HepG2 (cell line): ENCODE measurements around the gene CA9. TPM values are rescaled to one million over a fixed set of nuclear protein-coding genes. Genes with fewer than 3 reads are reported as not detected.
A peak's percentile ranks its signal among the peaks of the same experiment; 100 is the strongest.

ENCODE experiments used
- CEBPB ChIP-seq: IDR thresholded peaks from 2 replicates; pipeline ENCODE4 v1.6.1; 2011; ENCODE audit warnings: low read depth, low read length, improper control_type of control experiment, borderline replicate concordance
- HMG20A ChIP-seq: IDR thresholded peaks from 2 replicates; pipeline ENCODE4 v1.6.1; 2016; ENCODE audit warnings: borderline replicate concordance
- HNRNPLL ChIP-seq: fragments of 200-400 bp; formaldehyde crosslinking; IDR thresholded peaks from 2 replicates; pipeline ENCODE4 v1.6.1; 2017; ENCODE audit warnings: mild to moderate bottlenecking, low read depth, low read length; ENCODE audit not compliant: poor library complexity, severe bottlenecking
- MED1 ChIP-seq: sonication (generic); formaldehyde crosslinking; IDR thresholded peaks from 2 replicates; pipeline ENCODE4 v1.4.0; 2020; ENCODE audit warnings: missing genetic modification reagents
- NCOR1 ChIP-seq: fragments of 200-600 bp; sonication (generic); IDR thresholded peaks from 2 replicates; pipeline ENCODE4 v1.7.0; 2017; ENCODE audit warnings: antibody characterized with exemption, low read length, borderline replicate concordance
- NFRKB ChIP-seq: fragments of 450-650 bp; IDR thresholded peaks from 2 replicates; pipeline ENCODE4 v1.6.1; 2017
- PRMT3 ChIP-seq: sonication (generic); formaldehyde crosslinking; IDR thresholded peaks from 2 replicates; pipeline ENCODE4 v1.8.1; 2022; ENCODE audit warnings: low read depth, mild to moderate bottlenecking, moderate library complexity, missing genetic modification reagents, borderline replicate concordance
- SAP130 ChIP-seq: IDR thresholded peaks from 2 replicates; pipeline ENCODE4 v1.6.1; 2016; ENCODE audit warnings: low read depth
- SMARCC2 ChIP-seq: fragments of 450-650 bp; IDR thresholded peaks from 2 replicates; pipeline ENCODE4 v1.6.1; 2017; ENCODE audit warnings: antibody characterized with exemption, mild to moderate bottlenecking
- SNAPC2 ChIP-seq: sonication (generic); formaldehyde crosslinking; IDR thresholded peaks from 2 replicates; pipeline ENCODE4 v1.8.1; 2022; ENCODE audit warnings: mild to moderate bottlenecking, missing genetic modification reagents
- SRY ChIP-seq: sonication (generic); formaldehyde crosslinking; IDR thresholded peaks from 2 replicates; pipeline ENCODE4 v1.8.0; 2022; ENCODE audit warnings: mild to moderate bottlenecking, missing genetic modification reagents
- TARDBP ChIP-seq: sonication (generic); formaldehyde crosslinking; IDR thresholded peaks from 2 replicates; pipeline ENCODE4 v1.8.0; 2022; ENCODE audit warnings: mild to moderate bottlenecking, missing genetic modification reagents
- THAP8 ChIP-seq: sonication (generic); formaldehyde crosslinking; IDR thresholded peaks from 2 replicates; pipeline ENCODE4 v1.5.1; 2020; ENCODE audit warnings: missing genetic modification reagents, mild to moderate bottlenecking, borderline replicate concordance
- TRAFD1 ChIP-seq: sonication (generic); formaldehyde crosslinking; IDR thresholded peaks from 2 replicates; pipeline ENCODE4 v1.5.1; 2020; ENCODE audit warnings: missing genetic modification reagents, mild to moderate bottlenecking, borderline replicate concordance
- ZFP41 ChIP-seq: sonication (generic); formaldehyde crosslinking; IDR thresholded peaks from 2 replicates; pipeline ENCODE4 v1.4.0; 2020; ENCODE audit warnings: mild to moderate bottlenecking, missing genetic modification reagents, borderline replicate concordance
- ZKSCAN1 ChIP-seq: fragments of 150-350 bp; IDR thresholded peaks from 2 replicates; pipeline ENCODE4 v1.6.1; 2014; ENCODE audit warnings: low read length
- ZNF235 ChIP-seq: sonication (generic); formaldehyde crosslinking; IDR thresholded peaks from 2 replicates; pipeline ENCODE4 v1.8.1; 2023; ENCODE audit warnings: mild to moderate bottlenecking, missing genetic modification reagents, borderline replicate concordance
- ZNF431 ChIP-seq: sonication (generic); formaldehyde crosslinking; IDR thresholded peaks from 2 replicates; pipeline ENCODE4 v1.9.0; 2022; ENCODE audit warnings: missing genetic modification reagents, low read depth, mild to moderate bottlenecking, borderline replicate concordance
- ZNF484 ChIP-seq: sonication (generic); formaldehyde crosslinking; IDR thresholded peaks from 2 replicates; pipeline ENCODE4 v1.5.1; 2020; ENCODE audit warnings: mild to moderate bottlenecking, low read depth, missing genetic modification reagents, borderline replicate concordance
- ZNF556 ChIP-seq: sonication (generic); formaldehyde crosslinking; IDR thresholded peaks from 2 replicates; pipeline ENCODE4 v1.4.0; 2020; ENCODE audit warnings: mild to moderate bottlenecking, missing genetic modification reagents, borderline replicate concordance
- ZNF605 ChIP-seq: sonication (generic); formaldehyde crosslinking; IDR thresholded peaks from 2 replicates; pipeline ENCODE4 v1.8.0; 2022; ENCODE audit warnings: mild to moderate bottlenecking, missing genetic modification reagents
- ZSCAN30 ChIP-seq: sonication (generic); formaldehyde crosslinking; IDR thresholded peaks from 2 replicates; pipeline ENCODE4 v1.5.0; 2020; ENCODE audit warnings: mild to moderate bottlenecking, missing genetic modification reagents
- polyA plus RNA-seq, 8 experiments: library from polyadenylated mRNA; depleted of rRNA in 3 of 8; stranded (reverse) in 7 of 8; unstranded in 1 of 8; fragments of >200 nt; fragmentation: Illumina TruSeq in 4 of 8; extraction: Trizol in 4 of 8; gene quantifications; 2 replicates each; pipeline versions ENCODE4 v1.2.1 to v1.2.3, GENCODE V29; 2011 to 2016; ENCODE audit warnings: low read depth in 4 of 8, missing spikeins in 1 of 8, mixed read lengths in 1 of 8; ENCODE audit not compliant: insufficient read depth in 1 of 8
- total RNA-seq, 5 experiments: library from RNA; depleted of rRNA; stranded (reverse); fragments of >200 nt; fragmentation: Illumina TruSeq; extraction: Trizol; gene quantifications; 2 replicates each; pipeline ENCODE4 v1.2.3, GENCODE V29; 2016; ENCODE audit warnings: low read depth in 1 of 5
- TF ChIP-seq, protein P1 (sequence below): sonication (generic); formaldehyde crosslinking; IDR thresholded peaks from 2 replicates; pipeline ENCODE4 v1.5.1; 2020; ENCODE audit warnings: mild to moderate bottlenecking, missing genetic modification reagents, moderate library complexity
- TF ChIP-seq, protein P2 (sequence below): IDR thresholded peaks from 2 replicates; pipeline ENCODE4 v1.6.1; 2016; ENCODE audit warnings: control low read depth

The CA9 gene
- total and polyA plus RNA-seq, 2 of the 13 experiments (the other 11 are each of a cell fraction or from before 2014, with no cell fraction given) = 0.13 to 152 TPM

DNA sequence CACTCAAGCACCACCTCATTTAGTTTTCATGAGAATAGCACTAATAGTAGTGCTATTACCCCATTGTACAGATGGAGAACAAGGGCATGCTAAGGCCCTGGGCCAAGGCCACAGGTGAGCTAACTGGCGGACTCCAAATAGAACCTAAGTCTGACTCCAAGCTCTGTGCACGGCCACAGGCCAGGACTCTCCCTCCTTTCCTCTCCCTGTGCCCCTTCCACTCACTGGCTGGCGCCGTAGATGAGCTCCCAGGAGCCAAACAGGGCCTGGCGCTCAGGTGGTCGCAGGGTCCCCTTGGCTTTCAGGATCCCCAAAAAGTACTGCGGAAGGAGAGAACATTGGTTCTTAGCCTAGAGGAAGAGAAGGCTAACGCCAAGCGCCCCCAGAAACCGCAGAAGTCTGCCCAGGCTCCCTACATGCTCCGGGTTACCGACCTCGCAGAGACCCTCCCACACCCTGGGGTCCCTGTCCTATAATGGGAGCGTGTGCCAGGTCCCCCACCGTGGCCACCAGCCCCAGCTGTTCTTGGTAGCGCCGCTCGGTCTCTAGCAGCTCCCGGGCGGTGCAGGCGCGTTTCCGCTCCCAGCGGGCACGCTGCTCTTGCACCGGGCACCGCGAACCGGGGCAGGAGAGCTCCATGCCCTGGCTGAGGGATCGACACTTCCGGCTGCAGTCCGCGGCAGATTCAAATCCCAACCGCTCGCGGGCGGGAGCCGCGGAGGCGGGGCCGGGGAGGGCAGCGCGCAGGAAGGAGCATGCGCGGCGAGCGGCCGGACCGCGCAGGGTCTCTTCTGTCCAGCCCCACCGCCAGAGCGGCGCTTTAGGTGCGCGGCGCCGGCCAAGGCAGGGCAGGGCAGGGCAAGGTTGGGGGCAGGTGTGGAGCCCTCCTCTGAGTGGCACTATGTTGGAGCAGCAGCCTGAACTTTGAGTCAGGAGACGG, 8.9 kb upstream of the CA9 start, which contains the start of gene ARHGEF39 (continued):
- peak; percentile 72; the same call in 1 of the 2 replicates for TF ChIP-seq ZNF431 (CRISPR knock-in tag)
- no peak for TF ChIP-seq HMG20A (CRISPR knock-in tag)
- TF ChIP-seq SNAPC2 = peak; percentile 87
- TF ChIP-seq, protein P1, sequence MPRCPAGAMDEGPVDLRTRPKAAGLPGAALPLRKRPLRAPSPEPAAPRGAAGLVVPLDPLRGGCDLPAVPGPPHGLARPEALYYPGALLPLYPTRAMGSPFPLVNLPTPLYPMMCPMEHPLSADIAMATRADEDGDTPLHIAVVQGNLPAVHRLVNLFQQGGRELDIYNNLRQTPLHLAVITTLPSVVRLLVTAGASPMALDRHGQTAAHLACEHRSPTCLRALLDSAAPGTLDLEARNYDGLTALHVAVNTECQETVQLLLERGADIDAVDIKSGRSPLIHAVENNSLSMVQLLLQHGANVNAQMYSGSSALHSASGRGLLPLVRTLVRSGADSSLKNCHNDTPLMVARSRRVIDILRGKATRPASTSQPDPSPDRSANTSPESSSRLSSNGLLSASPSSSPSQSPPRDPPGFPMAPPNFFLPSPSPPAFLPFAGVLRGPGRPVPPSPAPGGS = peak; percentile 86
- TF ChIP-seq ZFP41 (CRISPR knock-in tag) = no peak
- TF ChIP-seq ZNF605 (CRISPR knock-in tag) = peak; percentile 83
- TF ChIP-seq ZNF235 (CRISPR knock-in tag) = peak; percentile 59; the same call in 1 of the 2 replicates
- no peak for TF ChIP-seq ZSCAN30 (CRISPR knock-in tag)
- no peak for TF ChIP-seq TRAFD1
- TF ChIP-seq, protein P2, sequence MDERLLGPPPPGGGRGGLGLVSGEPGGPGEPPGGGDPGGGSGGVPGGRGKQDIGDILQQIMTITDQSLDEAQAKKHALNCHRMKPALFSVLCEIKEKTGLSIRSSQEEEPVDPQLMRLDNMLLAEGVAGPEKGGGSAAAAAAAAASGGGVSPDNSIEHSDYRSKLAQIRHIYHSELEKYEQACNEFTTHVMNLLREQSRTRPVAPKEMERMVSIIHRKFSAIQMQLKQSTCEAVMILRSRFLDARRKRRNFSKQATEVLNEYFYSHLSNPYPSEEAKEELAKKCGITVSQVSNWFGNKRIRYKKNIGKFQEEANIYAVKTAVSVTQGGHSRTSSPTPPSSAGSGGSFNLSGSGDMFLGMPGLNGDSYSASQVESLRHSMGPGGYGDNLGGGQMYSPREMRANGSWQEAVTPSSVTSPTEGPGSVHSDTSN = no peak
- TF ChIP-seq ZKSCAN1 = no peak
- peak; percentile 78 for TF ChIP-seq MED1
- TF ChIP-seq ZNF484 (CRISPR knock-in tag) = no peak
- TF ChIP-seq CEBPB = no peak
- 0 out of 2 replicates have a peak, but pooled peaks have one; percentile 58 for TF ChIP-seq SRY
- peak; percentile 85 for TF ChIP-seq THAP8 (CRISPR knock-in tag)
- TF ChIP-seq NFRKB = no peak
- TF ChIP-seq SMARCC2 = no peak
- peak; percentile 98 for TF ChIP-seq SAP130 (CRISPR knock-in tag)
- TF ChIP-seq HNRNPLL = peak; percentile 51
- no peak for TF ChIP-seq NCOR1
- TF ChIP-seq PRMT3 (CRISPR knock-in tag) = peak; percentile 98
- peak; percentile 59; the same call in 1 of the 2 replicates for TF ChIP-seq TARDBP (CRISPR knock-in tag)
- peak; percentile 74; the same call in 1 of the 2 replicates for TF ChIP-seq ZNF556
